ENCODE measurements around the gene BID.

BID gene

DNA sequence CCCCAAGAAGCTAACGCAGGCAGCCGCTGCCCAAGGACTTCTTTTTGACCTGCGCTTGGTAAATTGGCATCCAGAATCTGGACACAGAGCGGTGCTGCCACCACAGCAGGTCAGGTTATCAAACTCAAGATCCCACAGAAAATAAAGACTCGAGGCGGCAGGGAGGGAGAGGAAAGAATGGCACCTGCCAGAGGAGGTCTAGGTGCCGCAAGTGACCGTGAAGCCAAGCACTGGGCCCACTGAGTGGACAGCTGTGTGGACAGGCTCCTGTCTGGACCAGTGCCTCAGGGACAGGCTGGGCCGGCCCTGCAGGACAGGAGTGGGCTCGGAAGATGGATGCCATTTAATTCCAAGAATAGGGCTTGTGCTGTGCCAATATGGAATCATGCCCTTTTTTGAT lies 27.4 kb downstream of the BID start:
- peaks cover 2% of the 10 kb centered on the region for H3K36me3 ChIP-seq (ENCODE audit: control insufficient read depth, insufficient read depth, low read length)
- TF ChIP-seq, protein P1, sequence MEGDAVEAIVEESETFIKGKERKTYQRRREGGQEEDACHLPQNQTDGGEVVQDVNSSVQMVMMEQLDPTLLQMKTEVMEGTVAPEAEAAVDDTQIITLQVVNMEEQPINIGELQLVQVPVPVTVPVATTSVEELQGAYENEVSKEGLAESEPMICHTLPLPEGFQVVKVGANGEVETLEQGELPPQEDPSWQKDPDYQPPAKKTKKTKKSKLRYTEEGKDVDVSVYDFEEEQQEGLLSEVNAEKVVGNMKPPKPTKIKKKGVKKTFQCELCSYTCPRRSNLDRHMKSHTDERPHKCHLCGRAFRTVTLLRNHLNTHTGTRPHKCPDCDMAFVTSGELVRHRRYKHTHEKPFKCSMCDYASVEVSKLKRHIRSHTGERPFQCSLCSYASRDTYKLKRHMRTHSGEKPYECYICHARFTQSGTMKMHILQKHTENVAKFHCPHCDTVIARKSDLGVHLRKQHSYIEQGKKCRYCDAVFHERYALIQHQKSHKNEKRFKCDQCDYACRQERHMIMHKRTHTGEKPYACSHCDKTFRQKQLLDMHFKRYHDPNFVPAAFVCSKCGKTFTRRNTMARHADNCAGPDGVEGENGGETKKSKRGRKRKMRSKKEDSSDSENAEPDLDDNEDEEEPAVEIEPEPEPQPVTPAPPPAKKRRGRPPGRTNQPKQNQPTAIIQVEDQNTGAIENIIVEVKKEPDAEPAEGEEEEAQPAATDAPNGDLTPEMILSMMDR (IDR thresholded peaks at IDR 0.05; ENCODE audit: insufficient read depth, low read length, poor library complexity, severe bottlenecking) = no peak
- no peak for DNase-seq (ENCODE audit: extremely low read depth, insufficient read length)
- no peaks in the 10 kb centered on the region for H3K27me3 ChIP-seq (replicated peaks; ENCODE audit: control insufficient read depth, insufficient read depth, low read length)
- no peak overlapping the region for H3K4me3 ChIP-seq (replicated peaks; ENCODE audit: low read depth, low read length)

DNA sequence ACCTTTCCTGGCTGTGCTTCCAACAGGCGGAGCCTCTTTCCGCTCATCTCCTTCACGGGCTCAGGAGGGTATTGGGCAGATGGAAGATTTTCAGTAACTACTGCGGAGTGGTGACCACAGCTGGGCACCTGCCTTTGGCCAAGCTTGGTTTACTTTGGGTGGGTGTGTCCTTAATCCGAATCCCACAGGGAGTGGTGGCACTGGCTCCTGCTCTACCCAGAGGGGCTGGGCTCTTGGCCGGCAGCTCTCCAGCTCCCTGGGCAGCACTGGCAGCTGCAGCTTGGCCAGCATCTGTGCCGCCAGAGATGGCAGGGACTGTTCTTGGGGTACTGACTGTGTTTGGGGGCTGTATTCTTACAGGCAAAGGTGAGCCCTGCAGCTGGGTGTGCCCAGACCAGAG lies 29.8 kb downstream of the BID start:
- Histone ChIP-seq H3K36me3 (ENCODE audit: control insufficient read depth, insufficient read depth, low read length) (peaks cover 4% of the 10 kb centered on the region), H3K27me3 (replicated peaks; ENCODE audit: control insufficient read depth, insufficient read depth, low read length) (no peaks in the 10 kb centered on the region), H3K4me3 (replicated peaks; ENCODE audit: low read depth, low read length) (no peak overlapping the region)
- TF ChIP-seq, protein P1 (IDR thresholded peaks at IDR 0.05; ENCODE audit: insufficient read depth, low read length, poor library complexity, severe bottlenecking) = no peak
- DNase-seq (ENCODE audit: extremely low read depth, insufficient read length) = no peak

DNA sequence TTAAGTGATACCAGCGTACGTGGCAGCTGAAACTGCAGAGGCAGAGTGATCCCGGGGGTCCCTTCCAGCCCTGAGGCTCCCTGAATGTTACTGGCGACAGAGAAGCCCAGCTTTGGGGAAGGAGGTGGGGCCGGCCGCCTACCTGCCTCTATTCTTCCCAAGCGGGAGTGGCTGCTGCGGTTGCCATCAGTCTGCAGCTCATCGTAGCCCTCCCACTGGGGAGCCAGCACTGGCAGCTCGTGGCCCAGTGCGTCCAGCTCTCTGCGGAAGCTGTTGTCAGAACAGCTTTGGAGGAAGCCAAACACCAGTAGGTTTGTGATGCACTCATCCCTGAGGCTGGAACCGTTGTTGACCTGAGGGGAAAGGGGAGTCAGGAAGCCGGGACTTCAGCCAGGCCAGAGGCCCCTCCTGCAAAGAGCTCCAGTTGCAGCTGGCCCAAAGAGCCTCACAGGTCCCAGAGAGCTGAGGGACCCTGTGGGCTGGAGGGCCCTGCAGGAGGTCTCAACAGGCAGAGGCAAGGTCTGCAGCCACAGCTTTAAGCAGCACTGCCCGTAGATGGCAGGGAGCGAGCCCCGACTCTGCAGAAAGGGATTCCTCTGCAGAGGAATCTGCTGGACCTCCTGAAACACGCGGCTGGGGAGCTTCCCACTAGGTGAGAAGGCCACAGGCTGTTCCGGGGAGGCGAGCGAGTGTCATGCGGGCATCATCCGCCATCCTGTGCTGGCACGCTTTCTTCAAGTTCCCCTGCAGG lies 30.4 kb downstream of the BID start:
- peaks cover 9% of the 10 kb centered on the region for H3K36me3 ChIP-seq (ENCODE audit: control insufficient read depth, insufficient read depth, low read length)
- TF ChIP-seq, protein P1 (IDR thresholded peaks at IDR 0.05; ENCODE audit: insufficient read depth, low read length, poor library complexity, severe bottlenecking) = no peak
- no peaks in the 10 kb centered on the region for H3K27me3 ChIP-seq (replicated peaks; ENCODE audit: control insufficient read depth, insufficient read depth, low read length)
- DNase-seq (ENCODE audit: extremely low read depth, insufficient read length) = no peak
- no peak overlapping the region for H3K4me3 ChIP-seq (replicated peaks; ENCODE audit: low read depth, low read length)

DNA sequence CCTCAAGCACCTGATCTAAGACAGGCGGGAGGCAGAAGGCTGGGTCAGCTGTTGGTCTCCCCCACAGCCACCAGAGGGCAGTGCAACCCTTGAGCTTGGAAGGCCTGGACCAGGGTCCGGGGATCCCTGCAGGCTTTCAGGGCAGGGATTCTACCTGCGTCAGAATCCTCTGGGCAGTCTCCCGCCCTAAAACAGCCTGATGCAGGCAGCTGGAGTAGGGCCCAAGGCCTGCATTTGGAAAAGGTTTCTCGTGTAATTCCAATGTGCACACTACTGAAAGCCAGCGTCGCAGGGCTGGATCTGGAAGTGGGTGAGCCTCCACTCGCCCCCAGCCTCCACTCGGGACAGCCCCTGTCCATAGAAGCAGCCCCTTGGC lies 31.8 kb downstream of the BID start:
- Histone ChIP-seq H3K27me3 (replicated peaks; ENCODE audit: control insufficient read depth, insufficient read depth, low read length) (no peaks in the 10 kb centered on the region), H3K36me3 (ENCODE audit: control insufficient read depth, insufficient read depth, low read length) (peaks cover 19% of the 10 kb centered on the region), H3K4me3 (replicated peaks; ENCODE audit: low read depth, low read length) (no peak overlapping the region)
- TF ChIP-seq, protein P1 (IDR thresholded peaks at IDR 0.05; ENCODE audit: insufficient read depth, low read length, poor library complexity, severe bottlenecking) = peak; percentile 91
- peak; percentile 58 for DNase-seq (ENCODE audit: extremely low read depth, insufficient read length)

DNA sequence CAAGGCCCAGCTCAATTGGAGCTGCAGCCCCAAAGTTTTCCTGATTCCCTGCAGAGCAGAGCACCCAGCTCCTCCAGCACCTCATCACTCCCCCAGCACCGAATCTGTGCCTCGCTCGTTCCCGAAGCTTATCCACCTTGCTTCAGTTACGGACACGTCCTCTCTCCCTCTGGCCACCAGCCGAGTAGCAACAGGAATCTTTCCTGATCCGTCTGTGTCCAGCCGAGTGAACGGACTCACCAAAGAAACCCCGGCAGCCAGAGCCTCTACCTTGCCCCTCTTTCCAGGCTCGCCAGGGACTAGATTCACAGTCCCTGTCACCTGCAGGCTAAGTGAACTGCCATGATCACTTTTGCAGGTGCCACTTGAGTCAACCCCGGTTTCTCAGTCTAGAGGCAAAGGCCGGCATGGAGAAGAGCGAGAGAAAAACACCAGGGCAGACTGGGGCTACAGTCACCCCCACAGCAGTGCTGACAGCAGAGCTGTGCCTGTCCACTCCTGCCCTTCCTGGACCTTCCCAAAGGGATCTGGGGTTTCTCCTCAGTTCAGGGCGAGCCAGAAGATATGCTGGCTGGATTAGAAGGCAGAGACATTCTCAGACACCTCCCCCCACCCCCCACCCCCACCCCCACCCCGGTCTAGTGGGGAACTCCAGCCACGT lies 32.3 kb downstream of the BID start:
- no peaks in the 10 kb centered on the region for H3K27me3 ChIP-seq (replicated peaks; ENCODE audit: control insufficient read depth, insufficient read depth, low read length)
- H3K4me3 ChIP-seq (replicated peaks; ENCODE audit: low read depth, low read length) = no peak overlapping the region
- H3K36me3 ChIP-seq (ENCODE audit: control insufficient read depth, insufficient read depth, low read length) = peaks cover 21% of the 10 kb centered on the region
- DNase-seq (ENCODE audit: extremely low read depth, insufficient read length) = no peak
- TF ChIP-seq, protein P1 (IDR thresholded peaks at IDR 0.05; ENCODE audit: insufficient read depth, low read length, poor library complexity, severe bottlenecking) = no peak

Measured in GM06990 (cell line).